ENCODE measurements around the gene LRRC63.
A peak's percentile ranks its signal among the peaks of the same experiment; 100 is the strongest.

The LRRC63 gene

GRCh38 chr13:46310066-46310465 is 98.3 kb downstream of the LRRC63 start:
- DNase-seq (ENCODE audit: low read depth in 2 of 2) = no peak

- no peak for DNase-seq (ENCODE audit: low read depth in 2 of 2)
Observed at GRCh38 chr13:46311217-46311616, 99.5 kb downstream of the LRRC63 start.

- DNase-seq (ENCODE audit: low read depth in 2 of 2) = no peak
Observed at GRCh38 chr13:46313024-46313423, 101.3 kb downstream of the LRRC63 start.

GRCh38 chr13:46313432-46314257 is 101.9 kb downstream of the LRRC63 start:
- no peak for DNase-seq (ENCODE audit: low read depth in 2 of 2)

GRCh38 chr13:46314587-46314986 is 102.9 kb downstream of the LRRC63 start:
- no peak for DNase-seq (ENCODE audit: low read depth in 2 of 2)

GRCh38 chr13:46315036-46315435 is 103.3 kb downstream of the LRRC63 start:
- no peak for DNase-seq (ENCODE audit: low read depth in 2 of 2)

- no peak for DNase-seq (ENCODE audit: low read depth in 2 of 2)
Observed at GRCh38 chr13:46315491-46316075, 103.9 kb downstream of the LRRC63 start.

- no peak for DNase-seq (ENCODE audit: low read depth in 2 of 2)
Observed at GRCh38 chr13:46317120-46317519, 105.4 kb downstream of the LRRC63 start.

GRCh38 chr13:46318986-46319385 is 107.3 kb downstream of the LRRC63 start:
- DNase-seq (ENCODE audit: low read depth in 2 of 2) = no peak

- no peak for DNase-seq (ENCODE audit: low read depth in 2 of 2)
Observed at GRCh38 chr13:46320406-46320805, 108.7 kb downstream of the LRRC63 start.

GRCh38 chr13:46320821-46321220 is 109.1 kb downstream of the LRRC63 start:
- DNase-seq (ENCODE audit: low read depth in 2 of 2) = no peak

GRCh38 chr13:46321494-46322225 is 109.9 kb downstream of the LRRC63 start:
- peak; percentile 41 to 61 for DNase-seq (ENCODE audit: low read depth in 2 of 2)

- no peak for DNase-seq (ENCODE audit: low read depth in 2 of 2)
Observed at GRCh38 chr13:46324976-46325375, 113.2 kb downstream of the LRRC63 start.
